ENCODE measurements around the gene TBL2. TPM values are rescaled to one million over a fixed set of nuclear protein-coding genes. Genes with fewer than 3 reads are reported as not detected.

TBL2 gene
- total and polyA plus RNA-seq, 2 of the 4 experiments (the other 2 are of a cell fraction): 72.6 to 94.1 TPM

- Histone ChIP-seq H3K14ac (replicated peaks; ENCODE audit: low read depth, low read length) (peak overlapping the region; percentile 29; the same call in 1 of the 2 replicates), H3K9me3 (ENCODE audit: control insufficient read depth, insufficient read depth, low read length) (no peaks in the 10 kb centered on the region), H3K4me3 (ENCODE audit: insufficient read depth, low read depth, low read length) (no peak overlapping the region), H3K23ac (ENCODE audit: low read depth, low read length) (no peak overlapping the region), H2BK20ac (ENCODE audit: low read depth, low read length) (no peak overlapping the region), H2AK5ac (ENCODE audit: low read depth, low read length) (no peak overlapping the region), H3K4me2 (ENCODE audit: low read depth, low read length) (no peak overlapping the region), H4K20me1 (ENCODE audit: insufficient read depth, low read length) (no peaks in the 10 kb centered on the region), H4K5ac (ENCODE audit: low read depth, low read length) (no peak overlapping the region), H2AFZ (replicated peaks; ENCODE audit: low read length, poor library complexity) (peak overlapping the region; percentile 40), H2BK120ac (ENCODE audit: low read depth, low read length) (no peak overlapping the region), H3K9me1 (ENCODE audit: insufficient read depth, low read length) (no peaks in the 10 kb centered on the region), H2BK5ac (ENCODE audit: low read depth, low read length, poor library complexity, severe bottlenecking) (no peak overlapping the region), H2AK9ac (replicated peaks; ENCODE audit: low read depth, low read length, poor library complexity) (peak overlapping the region; percentile 44), H3K18ac (ENCODE audit: low read depth, low read length) (no peak overlapping the region), H3K27me3 (ENCODE audit: control insufficient read depth, insufficient read depth, low read length) (no peaks in the 10 kb centered on the region), H3K4ac (ENCODE audit: low read depth, low read length) (no peak overlapping the region), H3K4me1 (ENCODE audit: control insufficient read depth, insufficient read depth, low read length) (peaks cover 4% of the 10 kb centered on the region; the same call in 1 of the 2 replicates), H2BK15ac (ENCODE audit: low read depth, low read length) (no peak overlapping the region), H3K27ac (ENCODE audit: insufficient read depth, low read length) (no peak overlapping the region), H4K8ac (ENCODE audit: low read depth in 2 of 2, low read length in 2 of 2) (no peak overlapping the region), H3K36me3 (ENCODE audit: control insufficient read depth, insufficient read depth, low read length) (no peaks in the 10 kb centered on the region), H3K9ac (ENCODE audit: low read depth, low read length) (no peak overlapping the region), H3K56ac (ENCODE audit: extremely low read depth, insufficient read depth, low read length) (no peak overlapping the region), H4K91ac (ENCODE audit: insufficient read depth, low read depth, low read length) (no peak overlapping the region), H3K79me1 (ENCODE audit: low read depth in 1 of 2, low read length in 2 of 2) (no peaks in the 10 kb centered on the region)
- in situ Hi-C loops (cut with MboI; ENCODE audit: low sequenced_read_pairs): no loop called here
- peak; percentile 58 for ATAC-seq (ENCODE audit: low read depth)
- dilution Hi-C loops (cut with HindIII; ENCODE audit: low sequenced_read_pairs, unreplicated experiment): no loop called here
- POLR2A ChIA-PET (ENCODE audit: unreplicated experiment): no interaction called here
- CTCF ChIA-PET: no interaction called here
- intact Hi-C loops (cut with micrococcal nuclease): no loop called here
- 68% methylated on average over 2 of the region's 2 CpGs; no CpG with 5 or more reads in 1 of the 2 experiments for WGBS, 2 experiments (ENCODE audit: extremely low coverage in 2 of 2, insufficient read length in 1 of 2)
- BruUV-seq (replicated peaks): no TSS peak
- TF ChIP-seq CHD1 (IDR thresholded peaks at IDR 0.05; ENCODE audit: low read depth, low read length) (no peak), RFX5 (IDR thresholded peaks at IDR 0.05; ENCODE audit: low read depth, low read length) (no peak), CEBPB (IDR thresholded peaks at IDR 0.05; ENCODE audit: low read depth, low read length) (peak; percentile 66)
- no peak for DNase-seq
Measured at GRCh38 chr7:73585196-73585595, 6.8 kb upstream of the TBL2 start.

Measured in IMR-90 (cell line).